ENCODE measurements around the gene ADGRA1.

The ADGRA1 gene

DNA sequence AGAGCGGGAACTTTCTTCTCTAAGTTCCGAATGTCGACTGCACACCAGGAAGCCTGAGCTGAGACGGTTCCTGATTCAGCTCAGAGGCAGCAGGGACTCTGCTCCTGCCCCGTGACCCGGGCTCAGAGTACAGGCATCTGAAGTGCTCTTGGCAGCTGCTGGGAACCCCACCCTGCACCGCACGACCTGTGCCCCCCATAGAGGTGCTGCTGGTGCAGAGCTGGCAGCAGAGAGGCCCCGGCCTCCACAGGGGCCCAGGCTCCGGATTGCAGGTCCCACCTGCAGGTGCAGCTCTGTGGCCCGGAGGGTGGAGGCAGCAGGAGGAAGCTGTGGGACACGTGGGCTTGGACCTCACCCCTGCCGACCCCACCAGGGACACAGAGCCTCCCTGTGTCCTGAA is 39.5 kb upstream of the ADGRA1 start (continued):
- no peak for TF ChIP-seq ARNTL (CRISPR knock-in tag; IDR thresholded peaks at IDR 0.05; ENCODE audit: borderline replicate concordance, low read depth)
- TF ChIP-seq BACH2 (CRISPR knock-in tag; IDR thresholded peaks at IDR 0.05; ENCODE audit: borderline replicate concordance): no peak

- no peak for TF ChIP-seq TOX (CRISPR knock-in tag; IDR thresholded peaks at IDR 0.05; ENCODE audit: borderline replicate concordance)
- TF ChIP-seq, protein P1, sequence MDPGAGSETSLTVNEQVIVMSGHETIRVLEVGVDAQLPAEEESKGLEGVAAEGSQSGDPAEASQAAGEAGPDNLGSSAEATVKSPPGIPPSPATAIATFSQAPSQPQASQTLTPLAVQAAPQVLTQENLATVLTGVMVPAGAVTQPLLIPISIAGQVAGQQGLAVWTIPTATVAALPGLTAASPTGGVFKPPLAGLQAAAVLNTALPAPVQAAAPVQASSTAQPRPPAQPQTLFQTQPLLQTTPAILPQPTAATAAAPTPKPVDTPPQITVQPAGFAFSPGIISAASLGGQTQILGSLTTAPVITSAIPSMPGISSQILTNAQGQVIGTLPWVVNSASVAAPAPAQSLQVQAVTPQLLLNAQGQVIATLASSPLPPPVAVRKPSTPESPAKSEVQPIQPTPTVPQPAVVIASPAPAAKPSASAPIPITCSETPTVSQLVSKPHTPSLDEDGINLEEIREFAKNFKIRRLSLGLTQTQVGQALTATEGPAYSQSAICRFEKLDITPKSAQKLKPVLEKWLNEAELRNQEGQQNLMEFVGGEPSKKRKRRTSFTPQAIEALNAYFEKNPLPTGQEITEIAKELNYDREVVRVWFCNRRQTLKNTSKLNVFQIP (CRISPR knock-in tag; IDR thresholded peaks at IDR 0.05; ENCODE audit: borderline replicate concordance, low read depth): no peak
- no peak for TF ChIP-seq BACH2 (CRISPR knock-in tag; IDR thresholded peaks at IDR 0.05; ENCODE audit: borderline replicate concordance)
- TF ChIP-seq ZNF8 (CRISPR knock-in tag; IDR thresholded peaks at IDR 0.05): no peak
- TF ChIP-seq ZNF565 (CRISPR knock-in tag; conservative IDR thresholded peaks at IDR 0.05; ENCODE audit: low read depth): no peak
- TF ChIP-seq ESRRG (CRISPR knock-in tag; IDR thresholded peaks at IDR 0.05): no peak
- no peak for TF ChIP-seq PATZ1 (CRISPR knock-in tag; IDR thresholded peaks at IDR 0.05; ENCODE audit: borderline replicate concordance)
- no peak for TF ChIP-seq OSR1 (CRISPR knock-in tag; IDR thresholded peaks at IDR 0.05)
- TF ChIP-seq CREB5 (CRISPR knock-in tag; IDR thresholded peaks at IDR 0.05; ENCODE audit: low read depth): no peak
- TF ChIP-seq ZFP30 (CRISPR knock-in tag; IDR thresholded peaks at IDR 0.05): no peak
- TF ChIP-seq RARB (CRISPR knock-in tag; IDR thresholded peaks at IDR 0.05): no peak
- TF ChIP-seq ARNTL (CRISPR knock-in tag; IDR thresholded peaks at IDR 0.05; ENCODE audit: borderline replicate concordance, low read depth): no peak
- TF ChIP-seq GLIS3 (CRISPR knock-in tag; IDR thresholded peaks at IDR 0.05): no peak
- no peak for TF ChIP-seq ZFP3 (CRISPR knock-in tag; IDR thresholded peaks at IDR 0.05)
- TF ChIP-seq TCF4 (CRISPR knock-in tag; IDR thresholded peaks at IDR 0.05; ENCODE audit: borderline replicate concordance): no peak
- no peak for TF ChIP-seq CSDC2 (CRISPR knock-in tag; IDR thresholded peaks at IDR 0.05)
- TF ChIP-seq, protein P2, sequence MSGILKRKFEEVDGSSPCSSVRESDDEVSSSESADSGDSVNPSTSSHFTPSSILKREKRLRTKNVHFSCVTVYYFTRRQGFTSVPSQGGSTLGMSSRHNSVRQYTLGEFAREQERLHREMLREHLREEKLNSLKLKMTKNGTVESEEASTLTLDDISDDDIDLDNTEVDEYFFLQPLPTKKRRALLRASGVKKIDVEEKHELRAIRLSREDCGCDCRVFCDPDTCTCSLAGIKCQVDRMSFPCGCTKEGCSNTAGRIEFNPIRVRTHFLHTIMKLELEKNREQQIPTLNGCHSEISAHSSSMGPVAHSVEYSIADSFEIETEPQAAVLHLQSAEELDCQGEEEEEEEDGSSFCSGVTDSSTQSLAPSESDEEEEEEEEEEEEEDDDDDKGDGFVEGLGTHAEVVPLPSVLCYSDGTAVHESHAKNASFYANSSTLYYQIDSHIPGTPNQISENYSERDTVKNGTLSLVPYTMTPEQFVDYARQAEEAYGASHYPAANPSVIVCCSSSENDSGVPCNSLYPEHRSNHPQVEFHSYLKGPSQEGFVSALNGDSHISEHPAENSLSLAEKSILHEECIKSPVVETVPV (CRISPR knock-in tag; IDR thresholded peaks at IDR 0.05): no peak
- no peak for TF ChIP-seq ZC3H10 (CRISPR knock-in tag; IDR thresholded peaks at IDR 0.05)
- no peak for TF ChIP-seq ZNF70 (CRISPR knock-in tag; IDR thresholded peaks at IDR 0.05)
- TF ChIP-seq PPARA (CRISPR knock-in tag; IDR thresholded peaks at IDR 0.05; ENCODE audit: borderline replicate concordance): no peak
- no peak for ATAC-seq
Measured at GRCh38 chr10:133048926-133049325, 38.8 kb upstream of the ADGRA1 start.

GRCh38 chr10:133049639-133050038 is 38.1 kb upstream of the ADGRA1 start:
- TF ChIP-seq ISL1 (CRISPR knock-in tag; IDR thresholded peaks at IDR 0.05) (no peak), ZFP30 (CRISPR knock-in tag; IDR thresholded peaks at IDR 0.05) (no peak), ZNF565 (CRISPR knock-in tag; conservative IDR thresholded peaks at IDR 0.05; ENCODE audit: low read depth) (no peak), ZNF8 (CRISPR knock-in tag; IDR thresholded peaks at IDR 0.05) (no peak), TCF4 (CRISPR knock-in tag; IDR thresholded peaks at IDR 0.05; ENCODE audit: borderline replicate concordance) (no peak), ARNTL (CRISPR knock-in tag; IDR thresholded peaks at IDR 0.05; ENCODE audit: borderline replicate concordance, low read depth) (no peak), CSDC2 (CRISPR knock-in tag; IDR thresholded peaks at IDR 0.05) (no peak), ZNF70 (CRISPR knock-in tag; IDR thresholded peaks at IDR 0.05) (no peak)
- TF ChIP-seq, protein P1 (CRISPR knock-in tag; IDR thresholded peaks at IDR 0.05; ENCODE audit: borderline replicate concordance, low read depth): no peak
- no peak for ATAC-seq

DNA sequence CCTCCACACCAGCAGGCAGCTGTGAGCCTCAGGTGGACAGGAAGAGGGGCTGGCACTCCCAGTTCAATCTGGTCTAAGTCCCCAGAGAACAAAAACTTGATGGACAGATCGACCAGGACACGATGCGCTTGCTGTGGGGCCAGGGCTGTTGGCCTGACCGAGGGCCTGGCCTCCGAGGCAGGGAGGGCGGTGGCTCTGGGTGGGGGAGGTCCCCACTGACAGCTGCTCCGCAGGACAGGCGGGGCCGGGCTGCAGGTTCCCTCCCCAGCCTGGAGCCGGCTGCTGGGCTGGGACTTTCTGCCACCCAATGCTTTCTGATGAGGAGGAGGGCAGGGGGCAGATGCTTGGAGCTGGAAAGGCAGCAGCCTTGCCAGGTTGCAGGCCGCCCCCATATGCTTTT is 37.4 kb upstream of the ADGRA1 start:
- ATAC-seq: no peak
- TF ChIP-seq ZC3H10 (CRISPR knock-in tag; IDR thresholded peaks at IDR 0.05) (no peak), ZFP3 (CRISPR knock-in tag; IDR thresholded peaks at IDR 0.05) (no peak), CREB5 (CRISPR knock-in tag; IDR thresholded peaks at IDR 0.05; ENCODE audit: low read depth) (no peak), ZNF8 (CRISPR knock-in tag; IDR thresholded peaks at IDR 0.05) (no peak), TCF4 (CRISPR knock-in tag; IDR thresholded peaks at IDR 0.05; ENCODE audit: borderline replicate concordance) (no peak), ZNF70 (CRISPR knock-in tag; IDR thresholded peaks at IDR 0.05) (no peak)
- TF ChIP-seq, protein P3, sequence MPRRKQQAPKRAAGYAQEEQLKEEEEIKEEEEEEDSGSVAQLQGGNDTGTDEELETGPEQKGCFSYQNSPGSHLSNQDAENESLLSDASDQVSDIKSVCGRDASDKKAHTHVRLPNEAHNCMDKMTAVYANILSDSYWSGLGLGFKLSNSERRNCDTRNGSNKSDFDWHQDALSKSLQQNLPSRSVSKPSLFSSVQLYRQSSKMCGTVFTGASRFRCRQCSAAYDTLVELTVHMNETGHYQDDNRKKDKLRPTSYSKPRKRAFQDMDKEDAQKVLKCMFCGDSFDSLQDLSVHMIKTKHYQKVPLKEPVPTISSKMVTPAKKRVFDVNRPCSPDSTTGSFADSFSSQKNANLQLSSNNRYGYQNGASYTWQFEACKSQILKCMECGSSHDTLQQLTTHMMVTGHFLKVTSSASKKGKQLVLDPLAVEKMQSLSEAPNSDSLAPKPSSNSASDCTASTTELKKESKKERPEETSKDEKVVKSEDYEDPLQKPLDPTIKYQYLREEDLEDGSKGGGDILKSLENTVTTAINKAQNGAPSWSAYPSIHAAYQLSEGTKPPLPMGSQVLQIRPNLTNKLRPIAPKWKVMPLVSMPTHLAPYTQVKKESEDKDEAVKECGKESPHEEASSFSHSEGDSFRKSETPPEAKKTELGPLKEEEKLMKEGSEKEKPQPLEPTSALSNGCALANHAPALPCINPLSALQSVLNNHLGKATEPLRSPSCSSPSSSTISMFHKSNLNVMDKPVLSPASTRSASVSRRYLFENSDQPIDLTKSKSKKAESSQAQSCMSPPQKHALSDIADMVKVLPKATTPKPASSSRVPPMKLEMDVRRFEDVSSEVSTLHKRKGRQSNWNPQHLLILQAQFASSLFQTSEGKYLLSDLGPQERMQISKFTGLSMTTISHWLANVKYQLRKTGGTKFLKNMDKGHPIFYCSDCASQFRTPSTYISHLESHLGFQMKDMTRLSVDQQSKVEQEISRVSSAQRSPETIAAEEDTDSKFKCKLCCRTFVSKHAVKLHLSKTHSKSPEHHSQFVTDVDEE (CRISPR knock-in tag; IDR thresholded peaks at IDR 0.05): no peak
